Activated CD8-positive, alpha-beta memory T cell treated with anti-CD3 and anti-CD28 coated beads for 48 hours (primary cell): Measurements from ENCODE around the gene TEX52.

Source experiments
- DNase-seq, 3 experiments: peaks; one replicate each; pipeline ENCODE4 v3.0.0-alpha.2; 2020; ENCODE audit warnings: low read depth in 2 of 3, low spot score in 2 of 3

The TEX52 gene

DNA sequence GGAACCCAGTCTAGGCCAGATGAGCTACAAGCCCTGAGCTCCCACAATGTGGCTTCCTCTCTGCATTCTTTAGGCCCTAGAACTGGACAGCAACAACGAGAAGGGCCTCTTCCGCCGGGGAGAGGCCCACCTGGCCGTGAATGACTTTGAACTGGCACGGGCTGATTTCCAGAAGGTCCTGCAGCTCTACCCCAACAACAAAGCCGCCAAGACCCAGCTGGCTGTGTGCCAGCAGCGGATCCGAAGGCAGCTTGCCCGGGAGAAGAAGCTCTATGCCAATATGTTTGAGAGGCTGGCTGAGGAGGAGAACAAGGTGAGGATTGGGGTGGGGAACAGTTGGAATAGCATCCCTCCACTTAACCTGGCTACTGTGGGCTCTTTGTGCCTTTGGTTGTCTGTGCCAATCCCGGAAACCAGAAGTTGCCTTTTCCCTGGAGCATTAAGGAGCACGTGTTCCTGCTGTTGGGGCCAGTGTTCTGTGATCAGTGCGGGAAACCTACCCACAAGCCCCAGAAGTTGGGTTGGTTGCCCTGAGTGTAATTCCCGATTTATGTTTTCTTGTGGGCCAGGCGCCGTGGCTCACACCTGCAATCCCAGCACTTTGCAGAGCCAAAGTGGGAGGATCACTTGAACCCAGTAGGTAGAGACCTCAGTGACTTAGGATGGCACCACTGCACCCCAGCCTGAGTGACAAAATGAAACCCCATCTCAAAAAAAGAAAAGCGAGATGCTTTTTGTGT, 55.6 kb downstream of the TEX52 start:
- DNase-seq: no peak

DNA sequence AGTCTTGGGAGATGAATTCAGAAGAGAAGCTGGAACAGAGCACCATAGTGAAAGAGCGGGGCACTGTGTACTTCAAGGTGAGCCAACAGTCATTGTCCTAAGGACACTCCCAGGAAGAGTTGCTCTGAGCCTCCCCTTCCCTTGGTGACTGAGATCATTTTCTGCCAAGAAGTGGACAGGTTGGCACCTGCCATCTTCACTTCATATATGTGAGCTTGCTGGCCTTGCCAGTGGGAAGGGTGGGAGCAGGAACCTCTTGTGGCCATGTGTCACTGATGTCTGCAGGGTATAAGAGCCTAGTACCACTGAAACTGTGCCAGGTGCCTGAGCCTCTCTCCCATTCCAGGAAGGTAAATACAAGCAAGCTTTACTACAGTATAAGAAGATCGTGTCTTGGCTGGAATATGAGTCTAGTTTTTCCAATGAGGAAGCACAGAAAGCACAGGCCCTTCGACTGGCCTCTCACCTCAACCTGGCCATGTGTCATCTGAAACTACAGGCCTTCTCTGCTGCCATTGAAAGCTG, 56.7 kb downstream of the TEX52 start:
- no peak for DNase-seq
